Gastroesophageal sphincter (tissue), 3 donors: ENCODE results near the gene S100G.

Experiments used
- CTCF ChIP-seq, 4 experiments: fragments of 200-600 bp in 2 of 4; fragments of 450-650 bp in 2 of 4; sonication (generic) in 1 of 4; IDR thresholded peaks; one replicate each; pipeline ENCODE4 v1.5.1; 2017 to 2019; ENCODE audit warnings: antibody characterized with exemption in 4 of 4, mild to moderate bottlenecking in 2 of 4, moderate library complexity in 2 of 4
- POLR2A ChIP-seq, 2 donors: fragments of 450-650 bp; IDR thresholded peaks; one replicate each; pipeline ENCODE4 v1.6.1; 2017; ENCODE audit warnings: antibody characterized with exemption in 2 of 2, mild to moderate bottlenecking in 2 of 2, moderate library complexity in 1 of 2

DNA sequence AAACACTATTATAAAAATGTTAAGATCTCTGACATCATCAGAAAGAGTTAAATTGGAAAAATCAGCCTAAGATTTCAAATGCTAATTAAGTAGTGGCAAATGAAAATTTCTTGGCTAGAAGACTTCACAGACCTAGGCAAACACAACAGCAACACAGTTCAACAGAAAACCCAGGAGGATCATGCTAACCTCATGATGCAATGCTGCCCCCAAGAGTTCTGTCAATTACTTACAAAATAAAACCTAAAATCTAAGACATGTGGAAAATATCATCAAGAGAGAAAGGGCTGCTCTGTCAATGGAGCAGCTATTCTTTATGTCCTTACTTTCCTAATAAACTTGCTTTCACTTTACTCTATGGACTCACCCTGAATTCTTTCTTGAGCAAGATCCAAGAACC lies 21.0 kb downstream of the S100G start:
- TF ChIP-seq CTCF (IDR thresholded peaks at IDR 0.05) (peak in 2 of 4 experiments; percentile 30 to 38), POLR2A (IDR thresholded peaks at IDR 0.05) (no peak)
